ENCODE measurements around the gene XRRA1.

GRCh38 chr11:74863410-74863809 lies 85.5 kb downstream of the XRRA1 start:
- TF ChIP-seq CTCF (IDR thresholded peaks at IDR 0.05; ENCODE audit: low read depth, low read length): no peak
- TF ChIP-seq MAX (IDR thresholded peaks at IDR 0.05; ENCODE audit: low read depth, low read length): no peak
- TF ChIP-seq MYC (IDR thresholded peaks at IDR 0.05; ENCODE audit: low read depth, low read length): no peak
- TF ChIP-seq POLR2A (IDR thresholded peaks at IDR 0.05; ENCODE audit: extremely low read depth, insufficient read length): no peak
